ENCODE measurements around the gene CXCL5. TPM values are rescaled to one million over a fixed set of nuclear protein-coding genes. Genes with fewer than 3 reads are reported as not detected.

CXCL5 gene
- total RNA-seq, 1 experiment from 2014 or later, result 0.10 TPM

- H3K36me3 ChIP-seq (ENCODE audit: control insufficient read depth, insufficient read depth, low read length), result no peaks in the 10 kb centered on the region
- ChIA-PET POLR2A (no interaction called here), CTCF (interaction anchor here (0.7 kb wide), 1 partner anchor 637 kb away, joined by 6 read pairs; no protein-coding TSS in a partner anchor)
- H3K27ac ChIP-seq (ENCODE audit: low read length), result no peak overlapping the region
- peak overlapping the region; percentile 50 to 87; a peak in 3 of 4 replicates for H3K4me3 ChIP-seq (ENCODE audit: low read depth in 2 of 2, low read length in 2 of 2)
- in situ Hi-C loops (cut with HindIII; ENCODE audit: low pct_unique_long_range_greater_than_20kb, low sequenced_read_pairs) (no loop called here), intact Hi-C loops (cut with micrococcal nuclease; ENCODE audit: unreplicated experiment) (no loop called here)
- DNase-seq (ENCODE audit: low read depth, low spot score), result no peak
- no peaks in the 10 kb centered on the region for H3K9me3 ChIP-seq (ENCODE audit: control insufficient read depth, insufficient read depth, low read depth, low read length)
- BruUV-seq (replicated peaks), result no TSS peak
- H3K27me3 ChIP-seq (ENCODE audit: control insufficient read depth, insufficient read depth, low read length), result peaks cover 4% of the 10 kb centered on the region; the same call in 1 of the 2 replicates
- no peak for ATAC-seq
- H3K4me1 ChIP-seq (ENCODE audit: control insufficient read depth, insufficient read depth, low read length), result no peaks in the 10 kb centered on the region
- TF ChIP-seq TCF7L2 (IDR thresholded peaks at IDR 0.05; ENCODE audit: low read depth, low read length), result no peak
- no peak for TF ChIP-seq CTCF (IDR thresholded peaks at IDR 0.05)
- no peak for TF ChIP-seq SIN3A (IDR thresholded peaks at IDR 0.05; ENCODE audit: borderline replicate concordance, insufficient read depth, low read depth, low read length)
- TF ChIP-seq POLR2AphosphoS5 (IDR thresholded peaks at IDR 0.05; ENCODE audit: low read depth, low read length), result no peak
- no peak for TF ChIP-seq REST (IDR thresholded peaks at IDR 0.05; ENCODE audit: insufficient read depth in 1 of 2, low read depth in 2 of 2, low read length in 1 of 2)
These were observed 38.8 kb upstream of the CXCL5 start for GRCh38 chr4:74037076-74037955.

GRCh38 chr4:74033739-74034138, 35.3 kb upstream of the CXCL5 start:
- H3K27ac ChIP-seq (ENCODE audit: low read length), result no peak overlapping the region
- H3K4me1 ChIP-seq (ENCODE audit: control insufficient read depth, insufficient read depth, low read length), result no peaks in the 10 kb centered on the region
- no peak overlapping the region for H3K4me3 ChIP-seq (ENCODE audit: low read depth in 2 of 2, low read length in 2 of 2)
- no peak for TF ChIP-seq POLR2AphosphoS5 (IDR thresholded peaks at IDR 0.05; ENCODE audit: low read depth, low read length)
- TF ChIP-seq SIN3A (IDR thresholded peaks at IDR 0.05; ENCODE audit: borderline replicate concordance, insufficient read depth, low read depth, low read length), result no peak
- TF ChIP-seq TCF7L2 (IDR thresholded peaks at IDR 0.05; ENCODE audit: low read depth, low read length), result no peak
- TF ChIP-seq REST (IDR thresholded peaks at IDR 0.05; ENCODE audit: insufficient read depth in 1 of 2, low read depth in 2 of 2, low read length in 1 of 2), result no peak
- TF ChIP-seq CTCF (IDR thresholded peaks at IDR 0.05), result no peak
- in situ Hi-C loops (cut with HindIII; ENCODE audit: low pct_unique_long_range_greater_than_20kb, low sequenced_read_pairs), result no loop called here
- H3K27me3 ChIP-seq (ENCODE audit: control insufficient read depth, insufficient read depth, low read length), result no peaks in the 10 kb centered on the region
- no TSS peak for BruUV-seq (replicated peaks)
- no peak for DNase-seq (ENCODE audit: low read depth, low spot score)
- ChIA-PET POLR2A (no interaction called here), CTCF (no interaction called here)
- intact Hi-C loops (cut with micrococcal nuclease; ENCODE audit: unreplicated experiment), result no loop called here
- H3K36me3 ChIP-seq (ENCODE audit: control insufficient read depth, insufficient read depth, low read length), result no peaks in the 10 kb centered on the region
- H3K9me3 ChIP-seq (ENCODE audit: control insufficient read depth, insufficient read depth, low read depth, low read length), result no peaks in the 10 kb centered on the region
- ATAC-seq, result no peak

All from Panc1 (cell line).